ENCODE measurements around the gene GNAT1. TPM values are rescaled to one million over a fixed set of nuclear protein-coding genes. Genes with fewer than 3 reads are reported as not detected.

Gene GNAT1
- total and polyA plus RNA-seq, 4 donors = 0.29 to 0.72 TPM; not detected in 2

- Histone ChIP-seq H3K4me1 (ENCODE audit: control insufficient read depth, insufficient read depth, low read length) (peaks cover 70% of the 10 kb centered on the region), H3K9me3 (ENCODE audit: control insufficient read depth, insufficient read depth, low read length) (no peaks in the 10 kb centered on the region), H3K4me3 (ENCODE audit: low read depth, low read length) (peak within 1 kb of the TSS; percentile 77), H3K27me3 (ENCODE audit: control insufficient read depth, insufficient read depth, low read length) (no peaks in the 10 kb centered on the region), H3K27ac (ENCODE audit: low read depth, low read length) (peak within 1 kb of the TSS; percentile 90), H3K36me3 (ENCODE audit: control insufficient read depth, insufficient read depth, low read length) (peaks cover 28% of the 10 kb centered on the region)
- WGBS (ENCODE audit: insufficient coverage) = under 1% methylated on average over 72 of the region's 75 CpGs
- DNase-seq (ENCODE audit: low read depth in 4 of 6, low spot score in 6 of 6) = peak; percentile 76 to 99 (median 96)
These were observed 44.5 kb downstream of the GNAT1 start, which contains the start of gene GNAI2 for GRCh38 chr3:50235716-50236483. Gene GNAI2 (plus strand): TSS chr3:50236204. CDS start chr3:50236336, 132 bp downstream.

- Histone ChIP-seq H3K27me3 (ENCODE audit: control insufficient read depth, insufficient read depth, low read length) (no peaks in the 10 kb centered on the region), H3K4me3 (ENCODE audit: low read depth, low read length) (peak overlapping the region; percentile 77), H3K27ac (ENCODE audit: low read depth, low read length) (peak overlapping the region; percentile 90), H3K4me1 (ENCODE audit: control insufficient read depth, insufficient read depth, low read length) (peaks cover 77% of the 10 kb centered on the region), H3K9me3 (ENCODE audit: control insufficient read depth, insufficient read depth, low read length) (no peaks in the 10 kb centered on the region), H3K36me3 (ENCODE audit: control insufficient read depth, insufficient read depth, low read length) (peaks cover 31% of the 10 kb centered on the region)
- 0% methylated on average over 12 of the region's 13 CpGs for WGBS (ENCODE audit: insufficient coverage)
- DNase-seq (ENCODE audit: low read depth in 4 of 6, low spot score in 6 of 6) = no peak
These were observed 45.2 kb downstream of the GNAT1 start for GRCh38 chr3:50236484-50237132.

GRCh38 chr3:50237133-50237651 lies 45.8 kb downstream of the GNAT1 start:
- peak overlapping the region; percentile 90 for H3K27ac ChIP-seq (ENCODE audit: low read depth, low read length)
- H3K36me3 ChIP-seq (ENCODE audit: control insufficient read depth, insufficient read depth, low read length) = peaks cover 33% of the 10 kb centered on the region
- peak in 2 of 6 donors; percentile 55 to 61 for DNase-seq (ENCODE audit: low read depth in 4 of 6, low spot score in 6 of 6)
- 0% methylated on average over 7 of the region's 7 CpGs for WGBS (ENCODE audit: insufficient coverage)
- no peaks in the 10 kb centered on the region for H3K27me3 ChIP-seq (ENCODE audit: control insufficient read depth, insufficient read depth, low read length)
- peaks cover 83% of the 10 kb centered on the region for H3K4me1 ChIP-seq (ENCODE audit: control insufficient read depth, insufficient read depth, low read length)
- no peaks in the 10 kb centered on the region for H3K9me3 ChIP-seq (ENCODE audit: control insufficient read depth, insufficient read depth, low read length)
- peak overlapping the region; percentile 77 for H3K4me3 ChIP-seq (ENCODE audit: low read depth, low read length)

GRCh38 chr3:50237754-50238548 lies 46.5 kb downstream of the GNAT1 start:
- peak in 2 of 6 donors; percentile 82 to 86 for DNase-seq (ENCODE audit: low read depth in 4 of 6, low spot score in 6 of 6)
- WGBS (ENCODE audit: insufficient coverage) = 2% methylated on average over 31 of the region's 31 CpGs
- Histone ChIP-seq H3K27me3 (ENCODE audit: control insufficient read depth, insufficient read depth, low read length) (no peaks in the 10 kb centered on the region), H3K4me1 (ENCODE audit: control insufficient read depth, insufficient read depth, low read length) (peaks cover 87% of the 10 kb centered on the region), H3K27ac (ENCODE audit: low read depth, low read length) (peak overlapping the region; percentile 90), H3K4me3 (ENCODE audit: low read depth, low read length) (peak overlapping the region; percentile 77), H3K9me3 (ENCODE audit: control insufficient read depth, insufficient read depth, low read length) (no peaks in the 10 kb centered on the region), H3K36me3 (ENCODE audit: control insufficient read depth, insufficient read depth, low read length) (peaks cover 39% of the 10 kb centered on the region)

GRCh38 chr3:50238549-50239026 lies 47.2 kb downstream of the GNAT1 start:
- DNase-seq (ENCODE audit: low read depth in 4 of 6, low spot score in 6 of 6) = peak in 2 of 6 donors; percentile 66 to 71
- H3K27ac ChIP-seq (ENCODE audit: low read depth, low read length) = peak overlapping the region; percentile 90
- peak overlapping the region; percentile 77 for H3K4me3 ChIP-seq (ENCODE audit: low read depth, low read length)
- 68% methylated on average over 4 of the region's 7 CpGs for WGBS (ENCODE audit: insufficient coverage)
- no peaks in the 10 kb centered on the region for H3K27me3 ChIP-seq (ENCODE audit: control insufficient read depth, insufficient read depth, low read length)
- H3K9me3 ChIP-seq (ENCODE audit: control insufficient read depth, insufficient read depth, low read length) = no peaks in the 10 kb centered on the region
- peaks cover 45% of the 10 kb centered on the region for H3K36me3 ChIP-seq (ENCODE audit: control insufficient read depth, insufficient read depth, low read length)
- peaks cover 87% of the 10 kb centered on the region for H3K4me1 ChIP-seq (ENCODE audit: control insufficient read depth, insufficient read depth, low read length)

- no peaks in the 10 kb centered on the region for H3K9me3 ChIP-seq (ENCODE audit: control insufficient read depth, insufficient read depth, low read length)
- H3K27ac ChIP-seq (ENCODE audit: low read depth, low read length) = peak overlapping the region; percentile 44
- H3K4me1 ChIP-seq (ENCODE audit: control insufficient read depth, insufficient read depth, low read length) = peaks cover 90% of the 10 kb centered on the region
- H3K36me3 ChIP-seq (ENCODE audit: control insufficient read depth, insufficient read depth, low read length) = peaks cover 48% of the 10 kb centered on the region
- no peak overlapping the region for H3K4me3 ChIP-seq (ENCODE audit: low read depth, low read length)
- DNase-seq (ENCODE audit: low read depth in 4 of 6, low spot score in 6 of 6) = no peak
- 49% methylated on average over 4 of the region's 4 CpGs for WGBS (ENCODE audit: insufficient coverage)
- H3K27me3 ChIP-seq (ENCODE audit: control insufficient read depth, insufficient read depth, low read length) = no peaks in the 10 kb centered on the region
These were observed 48.2 kb downstream of the GNAT1 start for GRCh38 chr3:50239649-50240048.

- Histone ChIP-seq H3K4me1 (ENCODE audit: control insufficient read depth, insufficient read depth, low read length) (peaks cover 94% of the 10 kb centered on the region), H3K27me3 (ENCODE audit: control insufficient read depth, insufficient read depth, low read length) (no peaks in the 10 kb centered on the region), H3K36me3 (ENCODE audit: control insufficient read depth, insufficient read depth, low read length) (peaks cover 55% of the 10 kb centered on the region), H3K4me3 (ENCODE audit: low read depth, low read length) (no peak overlapping the region), H3K27ac (ENCODE audit: low read depth, low read length) (peak overlapping the region; percentile 6), H3K9me3 (ENCODE audit: control insufficient read depth, insufficient read depth, low read length) (no peaks in the 10 kb centered on the region)
- 14% methylated on average over 2 of the region's 4 CpGs for WGBS (ENCODE audit: insufficient coverage)
- peak in 2 of 6 donors; percentile 81 to 88 for DNase-seq (ENCODE audit: low read depth in 4 of 6, low spot score in 6 of 6)
These were observed 49.8 kb downstream of the GNAT1 start for GRCh38 chr3:50241163-50241562.

GRCh38 chr3:50241713-50242380 lies 50.4 kb downstream of the GNAT1 start:
- Histone ChIP-seq H3K4me3 (ENCODE audit: low read depth, low read length) (no peak overlapping the region), H3K27me3 (ENCODE audit: control insufficient read depth, insufficient read depth, low read length) (no peaks in the 10 kb centered on the region), H3K36me3 (ENCODE audit: control insufficient read depth, insufficient read depth, low read length) (peaks cover 58% of the 10 kb centered on the region), H3K9me3 (ENCODE audit: control insufficient read depth, insufficient read depth, low read length) (no peaks in the 10 kb centered on the region), H3K4me1 (ENCODE audit: control insufficient read depth, insufficient read depth, low read length) (peaks cover 95% of the 10 kb centered on the region), H3K27ac (ENCODE audit: low read depth, low read length) (peak overlapping the region; percentile 6)
- no peak for DNase-seq (ENCODE audit: low read depth in 4 of 6, low spot score in 6 of 6)
- 61% methylated on average over 5 of the region's 7 CpGs for WGBS (ENCODE audit: insufficient coverage)

GRCh38 chr3:50242381-50242770 lies 51.0 kb downstream of the GNAT1 start:
- Histone ChIP-seq H3K27ac (ENCODE audit: low read depth, low read length) (peak overlapping the region; percentile 6), H3K4me1 (ENCODE audit: control insufficient read depth, insufficient read depth, low read length) (peaks cover 94% of the 10 kb centered on the region), H3K27me3 (ENCODE audit: control insufficient read depth, insufficient read depth, low read length) (no peaks in the 10 kb centered on the region), H3K9me3 (ENCODE audit: control insufficient read depth, insufficient read depth, low read length) (no peaks in the 10 kb centered on the region), H3K36me3 (ENCODE audit: control insufficient read depth, insufficient read depth, low read length) (peaks cover 60% of the 10 kb centered on the region), H3K4me3 (ENCODE audit: low read depth, low read length) (no peak overlapping the region)
- WGBS (ENCODE audit: insufficient coverage) = 82% methylated on average over 1 of the region's 3 CpGs
- no peak for DNase-seq (ENCODE audit: low read depth in 4 of 6, low spot score in 6 of 6)
